IPS-18c (cell line): ENCODE measurements around the gene CCNG2.

Experiments used
- H3K4me3 ChIP-seq: 2 replicates; pipeline ENCODE4 v1.7.0; 2013; ENCODE audit warnings: low read depth, mild to moderate bottlenecking, low read length, moderate library complexity; ENCODE audit not compliant: insufficient read depth
- H3K9me3 ChIP-seq: one replicate; pipeline ENCODE4 v1.6.1; 2013; ENCODE audit warnings: mild to moderate bottlenecking, low read length, moderate library complexity; ENCODE audit not compliant: control insufficient read depth, insufficient read depth

The CCNG2 gene

DNA sequence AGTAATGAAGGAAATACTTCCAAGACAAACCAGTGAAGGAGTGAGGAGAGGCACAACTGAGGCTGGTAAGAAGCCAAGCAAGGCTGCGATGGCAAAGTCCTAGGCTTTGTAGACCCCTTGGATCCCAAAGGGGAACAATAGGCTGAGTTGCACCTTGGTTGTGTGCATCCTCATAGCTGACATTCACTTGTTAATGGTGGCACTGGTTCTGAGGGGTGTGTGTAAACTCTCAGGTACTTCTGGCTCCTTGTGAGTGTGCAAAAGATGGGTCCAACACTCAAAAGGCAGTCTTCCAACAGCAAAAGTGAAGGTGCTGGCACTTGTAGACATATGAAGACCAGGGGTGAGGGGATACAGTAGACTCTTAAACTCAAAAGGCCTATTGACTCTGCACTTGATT is 60.5 kb downstream of the CCNG2 start:
- no peak overlapping the region for H3K4me3 ChIP-seq
- no peaks in the 10 kb centered on the region for H3K9me3 ChIP-seq

DNA sequence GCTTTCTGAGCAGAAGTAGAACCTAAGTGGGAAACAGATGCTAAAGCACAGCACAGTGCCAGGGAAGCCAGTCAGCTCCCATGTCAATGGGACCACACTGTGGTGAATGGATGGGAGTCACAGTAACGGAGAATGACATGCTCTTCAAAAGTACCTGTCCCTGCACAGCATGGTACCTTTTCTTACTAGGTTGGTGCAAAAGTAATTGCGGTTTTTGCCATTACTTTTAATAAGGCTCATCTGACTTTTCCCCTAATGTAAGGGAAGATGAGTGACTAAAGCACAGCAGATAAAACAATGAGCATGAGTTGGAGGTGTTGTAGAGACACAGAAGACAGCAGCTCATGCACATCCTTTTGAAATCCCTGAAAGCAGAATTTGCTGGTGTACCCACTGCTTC is 62.3 kb downstream of the CCNG2 start:
- no peak overlapping the region for H3K4me3 ChIP-seq

More for the DNA sequence above, 62.3 kb downstream of the CCNG2 start:
- H3K9me3 ChIP-seq, result no peaks in the 10 kb centered on the region
